Keratinocyte (primary cell): ENCODE measurements around the gene TOLLIP. TPM values are rescaled to one million over a fixed set of nuclear protein-coding genes. Genes with fewer than 3 reads are reported as not detected.

Experiments used
- DNase-seq: peaks from one replicate; pipeline ENCODE4 v3.0.0-alpha.2; 2011; ENCODE audit warnings: low read depth, missing footprints, low spot score
- FAIRE-seq: peaks from 2 replicates; lab custom pipeline; 2011; peaks lifted over from hg19 to GRCh38; lab: Jason Lieb, UNC
- H2AFZ ChIP-seq: 2 replicates; pipeline ENCODE4 v1.6.0; 2012; ENCODE audit warnings: low read length, control low read depth, inconsistent platforms; ENCODE audit not compliant: control insufficient read depth
- H3K27ac ChIP-seq: 2 replicates; pipeline ENCODE4 v1.5.1; 2011; ENCODE audit warnings: low read length; ENCODE audit not compliant: control insufficient read depth, insufficient read depth
- H3K27me3 ChIP-seq: 3 replicates; pipeline ENCODE4 v1.6.0; 2011; ENCODE audit warnings: low read length; ENCODE audit not compliant: control insufficient read depth, insufficient read depth; ENCODE audit errors: extremely low read depth
- H3K36me3 ChIP-seq, 2 experiments: 2 replicates in 1 of 2; 3 replicates in 1 of 2; pipeline ENCODE4 v1.5.1; 2011; ENCODE audit warnings: low read length in 2 of 2, mild to moderate bottlenecking in 1 of 2; ENCODE audit not compliant: control insufficient read depth in 2 of 2, insufficient read depth in 2 of 2; ENCODE audit errors: extremely low read depth in 1 of 2
- H3K4me1 ChIP-seq: 3 replicates; pipeline ENCODE4 v1.5.1; 2011; ENCODE audit warnings: low read length; ENCODE audit not compliant: control insufficient read depth, insufficient read depth; ENCODE audit errors: extremely low read depth
- H3K4me2 ChIP-seq: 3 replicates; pipeline ENCODE4 v1.6.0; 2011; ENCODE audit warnings: low read depth, low read length; ENCODE audit not compliant: control insufficient read depth, insufficient read depth; ENCODE audit errors: extremely low read depth
- H3K4me3 ChIP-seq, 3 experiments: fragments of 200-600 bp in 1 of 3; sonication (generic) in 1 of 3; 2 replicates in 2 of 3; 3 replicates in 1 of 3; pipeline ENCODE4 v1.5.1; 2011 to 2016; ENCODE audit warnings: low read length in 3 of 3, mild to moderate bottlenecking in 3 of 3, control low read depth in 2 of 3, inconsistent platforms in 1 of 3, low read depth in 1 of 3, mixed read lengths in 1 of 3, mixed run types in 1 of 3, moderate library complexity in 1 of 3; ENCODE audit not compliant: control insufficient read depth in 2 of 3, insufficient read depth in 2 of 3; ENCODE audit errors: extremely low read depth in 1 of 3
- H3K79me2 ChIP-seq: 2 replicates; pipeline ENCODE4 v1.6.0; 2012; ENCODE audit warnings: low read length; ENCODE audit not compliant: control insufficient read depth, insufficient read depth
- H3K9ac ChIP-seq: 3 replicates; pipeline ENCODE4 v1.6.0; 2011; ENCODE audit warnings: low read length; ENCODE audit not compliant: control insufficient read depth, insufficient read depth; ENCODE audit errors: extremely low read depth
- H3K9me1 ChIP-seq: 3 replicates; pipeline ENCODE4 v1.6.0; 2011; ENCODE audit warnings: low read length; ENCODE audit not compliant: control insufficient read depth, insufficient read depth; ENCODE audit errors: extremely low read depth
- H3K9me3 ChIP-seq: 2 replicates; pipeline ENCODE4 v1.5.1; 2012; ENCODE audit warnings: low read depth, low read length; ENCODE audit not compliant: control insufficient read depth
- H4K20me1 ChIP-seq: 3 replicates; pipeline ENCODE4 v1.6.0; 2011; ENCODE audit warnings: low read length; ENCODE audit not compliant: control insufficient read depth, insufficient read depth; ENCODE audit errors: extremely low read depth
- CTCF ChIP-seq, 3 experiments: IDR thresholded peaks in 1 of 3; conservative IDR thresholded peaks in 1 of 3; optimal IDR thresholded peaks in 1 of 3; 2 replicates in 2 of 3; 3 replicates in 1 of 3; pipeline versions ENCODE3 to v1.5.1; 2011; ENCODE audit warnings: low read length in 3 of 3, mild to moderate bottlenecking in 3 of 3, moderate library complexity in 2 of 3, control low read depth in 1 of 3, inconsistent platforms in 1 of 3; ENCODE audit not compliant: insufficient read depth in 2 of 3; ENCODE audit errors: extremely low read depth in 1 of 3
- EZH2 ChIP-seq: IDR thresholded peaks from one replicate; pipeline ENCODE4 v1.6.1; 2012; ENCODE audit warnings: inconsistent platforms, mild to moderate bottlenecking, low read length, moderate library complexity
- dilution Hi-C: fragments of 300-500 bp; cut with MboI; formaldehyde crosslinking; loops from one replicate; pipeline ENCODE4 v1.7.0; 2020; ENCODE audit warnings: low sequenced_read_pairs; ENCODE audit not compliant: extremely low pct_ligation_motif_present
- polyA plus RNA-seq, 5 experiments: library from polyadenylated mRNA; depleted of rRNA in 3 of 5; stranded (reverse) in 3 of 5; stranded (forward) in 1 of 5; unstranded in 1 of 5; fragments of >200 nt; gene quantifications; 1 replicate in 1 of 5; 2 replicates in 3 of 5; 3 replicates in 1 of 5; pipeline versions ENCODE4 v1.2.1 to v1.2.3, GENCODE V29; 2011 to 2012; ENCODE audit warnings: missing spikeins in 2 of 5, low read depth in 1 of 5, low replicate concordance in 1 of 5

Gene TOLLIP
- polyA plus RNA-seq, 1 donor (not counting 4 experiments of a cell fraction or from before 2014, with no cell fraction given) = 40.2 TPM

- H2AFZ ChIP-seq = no peak overlapping the region
- DNase-seq = no peak
- no peak for TF ChIP-seq CTCF (optimal IDR thresholded peaks at IDR 0.05 in 1 of 3, IDR thresholded peaks at IDR 0.05 in 1 of 3, conservative IDR thresholded peaks at IDR 0.05 in 1 of 3; ENCODE audit: extremely low read depth in 1 of 3, insufficient read depth in 2 of 3, low read length in 3 of 3)
- no peak for TF ChIP-seq EZH2
- H3K9ac ChIP-seq = no peak overlapping the region
- no peak overlapping the region for H3K4me2 ChIP-seq
- no peak overlapping the region for H3K4me3 ChIP-seq
- no peak for FAIRE-seq
- H4K20me1 ChIP-seq = peaks cover 33% of the 10 kb centered on the region
- dilution Hi-C loops = no loop called here
- no peaks in the 10 kb centered on the region for H3K27me3 ChIP-seq
- H3K9me3 ChIP-seq = no peaks in the 10 kb centered on the region
- H3K36me3 ChIP-seq = peaks cover 21 to 26% of the 10 kb centered on the region in 2 experiments
- H3K79me2 ChIP-seq = peaks cover 89% of the 10 kb centered on the region
- H3K9me1 ChIP-seq = peaks cover 4% of the 10 kb centered on the region
- peaks cover 35% of the 10 kb centered on the region for H3K4me1 ChIP-seq
- H3K27ac ChIP-seq = no peak overlapping the region
These were observed 8.0 kb downstream of the TOLLIP start for GRCh38 chr11:1301220-1302000.

- H3K4me2 ChIP-seq = no peak overlapping the region
- H3K79me2 ChIP-seq = peaks cover 89% of the 10 kb centered on the region
These were observed 8.8 kb downstream of the TOLLIP start for GRCh38 chr11:1300569-1301187.

More at GRCh38 chr11:1300569-1301187, 8.8 kb downstream of the TOLLIP start:
- H4K20me1 ChIP-seq = peaks cover 31% of the 10 kb centered on the region
- DNase-seq = no peak
- no peaks in the 10 kb centered on the region for H3K27me3 ChIP-seq
- peaks cover 32% of the 10 kb centered on the region for H3K4me1 ChIP-seq
- no peak overlapping the region for H2AFZ ChIP-seq
- H3K9me3 ChIP-seq = no peaks in the 10 kb centered on the region
- H3K36me3 ChIP-seq = peaks cover 24 to 25% of the 10 kb centered on the region in 2 experiments
- dilution Hi-C loops = no loop called here
- H3K27ac ChIP-seq = no peak overlapping the region
- no peaks in the 10 kb centered on the region for H3K9me1 ChIP-seq
- TF ChIP-seq CTCF (optimal IDR thresholded peaks at IDR 0.05 in 1 of 3, IDR thresholded peaks at IDR 0.05 in 1 of 3, conservative IDR thresholded peaks at IDR 0.05 in 1 of 3; ENCODE audit: extremely low read depth in 1 of 3, insufficient read depth in 2 of 3, low read length in 3 of 3) (no peak), EZH2 (no peak)
- no peak overlapping the region for H3K9ac ChIP-seq
- FAIRE-seq = no peak
- H3K4me3 ChIP-seq = no peak overlapping the region
